Mucosa of stomach (tissue), 1 donor: ENCODE measurements around the gene GPC6.

Source experiments
- H3K27me3 ChIP-seq: one replicate; pipeline ENCODE4 v1.7.0; 2013; ENCODE audit warnings: mild to moderate bottlenecking, low read length; ENCODE audit not compliant: control insufficient read depth, insufficient read depth
- H3K36me3 ChIP-seq: one replicate; pipeline ENCODE4 v1.7.0; 2013; ENCODE audit warnings: low read length; ENCODE audit not compliant: control insufficient read depth, insufficient read depth
- H3K4me1 ChIP-seq: one replicate; pipeline ENCODE4 v1.7.0; 2013; ENCODE audit warnings: mild to moderate bottlenecking, low read length; ENCODE audit not compliant: control insufficient read depth, insufficient read depth
- H3K4me3 ChIP-seq: one replicate; pipeline ENCODE4 v1.7.0; 2013; ENCODE audit warnings: low read length
- H3K9ac ChIP-seq: one replicate; pipeline ENCODE4 v1.7.0; 2013; ENCODE audit warnings: mild to moderate bottlenecking, low read length, moderate library complexity
- H3K9me3 ChIP-seq: one replicate; pipeline ENCODE4 v1.7.0; 2013; ENCODE audit warnings: mild to moderate bottlenecking, low read length, moderate library complexity; ENCODE audit not compliant: control insufficient read depth
- donor health status: Pancreatic carcinoma.

GPC6 gene

DNA sequence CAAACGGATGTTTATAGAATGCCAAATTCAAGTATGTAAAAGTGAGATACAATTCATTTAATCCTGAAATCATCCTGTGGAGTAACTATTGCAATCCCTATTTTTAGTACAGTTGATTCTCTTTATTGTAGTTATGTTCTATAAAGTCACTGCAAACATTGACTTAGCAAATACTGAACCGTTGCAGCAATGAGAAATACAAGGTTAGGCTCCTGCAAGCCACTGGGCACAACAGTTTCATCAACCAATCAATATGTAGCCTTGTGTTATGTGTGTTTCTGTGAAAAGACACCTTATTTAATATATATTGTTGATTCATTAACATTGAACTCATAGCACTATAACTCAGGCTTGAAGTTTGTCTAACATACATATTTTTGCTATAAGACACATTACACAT is 1078.4 kb downstream of the GPC6 start:
- Histone ChIP-seq H3K4me1 (no peaks in the 10 kb centered on the region), H3K4me3 (no peak overlapping the region), H3K9me3 (no peaks in the 10 kb centered on the region), H3K36me3 (no peaks in the 10 kb centered on the region), H3K27me3 (no peaks in the 10 kb centered on the region), H3K9ac (no peak overlapping the region)

- no peak overlapping the region for H3K4me3 ChIP-seq
- H3K36me3 ChIP-seq, result no peaks in the 10 kb centered on the region
- H3K9ac ChIP-seq, result no peak overlapping the region
- no peaks in the 10 kb centered on the region for H3K27me3 ChIP-seq
- no peaks in the 10 kb centered on the region for H3K9me3 ChIP-seq
- no peaks in the 10 kb centered on the region for H3K4me1 ChIP-seq
Observed at GRCh38 chr13:94305463-94305862, 1078.9 kb downstream of the GPC6 start.

DNA sequence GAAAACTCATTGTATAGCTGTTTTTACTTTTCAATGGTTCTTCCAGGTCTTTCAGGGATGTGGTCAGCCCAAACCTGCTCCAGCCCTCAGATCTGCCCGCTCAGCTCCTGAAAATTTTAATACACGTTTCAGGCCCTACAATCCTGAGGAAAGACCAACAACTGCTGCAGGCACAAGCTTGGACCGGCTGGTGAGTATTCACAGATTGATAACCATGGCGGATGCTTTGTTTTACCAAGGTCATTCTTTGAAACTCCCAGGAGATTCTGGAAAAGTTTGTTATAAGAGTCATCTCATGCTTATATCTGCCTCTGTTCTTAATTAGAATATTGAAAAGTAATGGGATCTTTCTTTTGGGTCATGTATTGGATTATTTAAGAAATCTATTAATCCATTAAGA is 1079.3 kb downstream of the GPC6 start:
- Histone ChIP-seq H3K4me1 (no peaks in the 10 kb centered on the region), H3K27me3 (no peaks in the 10 kb centered on the region), H3K9me3 (no peaks in the 10 kb centered on the region)

DNA sequence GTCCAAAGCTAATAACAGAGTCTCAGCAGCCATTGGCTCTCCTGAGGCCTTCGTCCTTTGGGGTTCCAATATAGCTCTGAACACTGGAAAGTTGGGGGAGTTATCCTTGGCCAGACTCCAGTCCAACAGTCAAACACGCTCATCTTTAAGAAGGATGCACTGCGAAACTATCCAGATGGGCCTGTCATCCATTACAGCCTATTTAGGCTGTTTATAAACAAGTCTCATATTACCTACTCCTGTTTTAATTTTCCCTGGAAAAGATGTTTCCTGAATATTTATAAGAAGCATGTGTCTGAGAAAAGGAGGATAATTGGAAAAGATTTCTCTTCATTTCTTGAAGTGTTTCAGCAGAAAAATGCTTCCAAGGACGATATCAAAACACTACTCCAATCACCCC is 1082.2 kb downstream of the GPC6 start:
- no peak overlapping the region for H3K9ac ChIP-seq
- no peaks in the 10 kb centered on the region for H3K27me3 ChIP-seq
- no peak overlapping the region for H3K4me3 ChIP-seq
- H3K9me3 ChIP-seq, result no peaks in the 10 kb centered on the region
- H3K4me1 ChIP-seq, result no peaks in the 10 kb centered on the region
- H3K36me3 ChIP-seq, result no peaks in the 10 kb centered on the region

More for the DNA sequence above, 1079.3 kb downstream of the GPC6 start:
- Histone ChIP-seq H3K36me3 (no peaks in the 10 kb centered on the region), H3K4me3 (no peak overlapping the region), H3K9ac (no peak overlapping the region)

DNA sequence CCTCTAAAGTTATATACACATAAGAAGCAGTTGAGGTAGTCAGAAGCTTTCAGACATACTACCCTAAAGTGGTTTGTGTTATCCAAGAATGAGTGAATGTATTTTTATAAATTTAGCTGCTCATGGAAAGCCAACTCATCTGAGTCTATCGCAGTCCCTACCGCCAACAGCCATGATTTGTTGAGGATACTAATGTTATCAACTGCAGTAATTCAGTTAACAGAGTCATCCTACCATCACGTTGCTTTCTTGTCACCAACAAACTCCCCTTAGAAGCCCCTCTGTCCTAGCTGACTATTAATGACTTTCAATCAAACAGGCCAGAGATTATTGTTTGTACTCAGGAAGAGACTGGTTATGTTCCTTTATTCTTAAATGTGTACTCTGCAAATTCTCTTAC is 1083.0 kb downstream of the GPC6 start:
- Histone ChIP-seq H3K9ac (no peak overlapping the region), H3K4me1 (no peaks in the 10 kb centered on the region), H3K9me3 (no peaks in the 10 kb centered on the region), H3K36me3 (no peaks in the 10 kb centered on the region), H3K27me3 (no peaks in the 10 kb centered on the region), H3K4me3 (no peak overlapping the region)

DNA sequence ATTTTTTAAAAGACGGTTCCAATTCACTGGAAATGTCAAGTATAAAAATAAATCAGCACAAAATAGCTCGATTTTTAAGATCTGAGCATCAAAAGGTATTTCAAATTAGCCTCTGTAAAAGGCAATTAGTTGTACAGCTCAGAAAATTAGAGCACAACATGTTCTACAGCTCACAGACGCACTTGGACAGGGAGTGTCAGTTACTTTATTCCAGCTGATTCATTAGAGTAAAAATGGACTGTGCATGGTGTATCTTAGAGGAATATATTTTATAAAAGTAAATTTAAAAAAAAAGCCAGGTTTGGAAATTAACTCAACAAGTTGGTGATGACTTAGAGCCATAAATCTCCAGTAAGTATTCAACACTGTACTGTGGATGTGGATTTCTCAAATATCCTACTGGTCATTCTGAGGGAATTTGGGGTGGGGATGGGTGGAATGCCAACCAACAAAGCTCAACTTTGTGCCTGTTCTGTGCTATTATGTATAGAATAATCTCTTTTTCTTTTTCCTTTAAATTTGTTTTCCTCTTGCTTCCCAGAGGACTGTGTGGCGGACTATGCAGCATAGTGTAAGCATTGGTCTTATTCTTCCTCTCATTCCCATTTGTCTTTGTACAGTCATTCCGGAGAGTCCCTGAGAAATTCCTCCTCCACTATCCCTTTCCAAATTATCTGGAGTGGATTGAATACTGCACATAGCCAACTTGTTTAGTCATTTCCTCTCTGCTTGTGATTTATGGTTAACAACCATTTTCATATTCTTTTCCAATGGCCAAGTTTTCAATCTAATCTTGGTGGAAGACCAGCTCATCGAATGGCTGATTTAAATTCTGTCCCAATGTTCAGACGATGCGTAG is 1083.6 kb downstream of the GPC6 start:
- no peak overlapping the region for H3K4me3 ChIP-seq
- H3K9me3 ChIP-seq, result no peaks in the 10 kb centered on the region
- no peaks in the 10 kb centered on the region for H3K4me1 ChIP-seq
- no peaks in the 10 kb centered on the region for H3K27me3 ChIP-seq
- H3K36me3 ChIP-seq, result no peaks in the 10 kb centered on the region
- no peak overlapping the region for H3K9ac ChIP-seq

DNA sequence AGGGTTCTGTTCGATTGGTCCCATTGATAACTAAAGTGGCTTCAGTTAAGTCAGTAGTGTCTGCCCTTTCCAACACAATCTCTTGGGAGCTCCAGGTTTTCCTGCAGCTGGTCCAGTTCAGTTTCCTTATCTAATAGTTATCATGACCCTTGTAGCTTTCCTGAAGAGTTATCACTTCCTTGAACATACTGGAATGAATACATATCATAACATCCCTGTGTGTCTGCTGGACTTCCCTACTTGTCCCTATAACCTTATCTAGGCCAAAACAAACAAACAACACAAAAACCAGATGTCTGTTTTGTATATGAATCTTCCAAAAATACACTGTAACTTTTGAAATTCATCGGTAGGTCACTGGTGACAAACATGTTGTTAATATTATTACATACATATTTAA is 1085.3 kb downstream of the GPC6 start:
- no peaks in the 10 kb centered on the region for H3K9me3 ChIP-seq
- no peak overlapping the region for H3K4me3 ChIP-seq
- H3K4me1 ChIP-seq, result no peaks in the 10 kb centered on the region
- H3K27me3 ChIP-seq, result no peaks in the 10 kb centered on the region
- no peaks in the 10 kb centered on the region for H3K36me3 ChIP-seq
- H3K9ac ChIP-seq, result no peak overlapping the region

- Histone ChIP-seq H3K27me3 (no peaks in the 10 kb centered on the region), H3K4me3 (no peak overlapping the region), H3K36me3 (no peaks in the 10 kb centered on the region), H3K4me1 (no peaks in the 10 kb centered on the region), H3K9ac (no peak overlapping the region), H3K9me3 (no peaks in the 10 kb centered on the region)
Observed at GRCh38 chr13:94312511-94313216, 1086.1 kb downstream of the GPC6 start.

GRCh38 chr13:94313321-94313910 is 1086.8 kb downstream of the GPC6 start:
- no peaks in the 10 kb centered on the region for H3K9me3 ChIP-seq
- no peaks in the 10 kb centered on the region for H3K36me3 ChIP-seq
- no peaks in the 10 kb centered on the region for H3K4me1 ChIP-seq
- H3K27me3 ChIP-seq, result no peaks in the 10 kb centered on the region
- H3K9ac ChIP-seq, result no peak overlapping the region
- no peak overlapping the region for H3K4me3 ChIP-seq

GRCh38 chr13:94313926-94314325 is 1087.3 kb downstream of the GPC6 start:
- Histone ChIP-seq H3K9ac (no peak overlapping the region), H3K36me3 (no peaks in the 10 kb centered on the region), H3K4me1 (no peaks in the 10 kb centered on the region), H3K4me3 (no peak overlapping the region), H3K27me3 (no peaks in the 10 kb centered on the region), H3K9me3 (no peaks in the 10 kb centered on the region)

- H3K36me3 ChIP-seq, result no peaks in the 10 kb centered on the region
- H3K9me3 ChIP-seq, result no peaks in the 10 kb centered on the region
- H3K4me3 ChIP-seq, result no peak overlapping the region
- H3K4me1 ChIP-seq, result no peaks in the 10 kb centered on the region
- H3K9ac ChIP-seq, result no peak overlapping the region
- H3K27me3 ChIP-seq, result no peaks in the 10 kb centered on the region
Observed at GRCh38 chr13:94315188-94315587, 1088.6 kb downstream of the GPC6 start.

DNA sequence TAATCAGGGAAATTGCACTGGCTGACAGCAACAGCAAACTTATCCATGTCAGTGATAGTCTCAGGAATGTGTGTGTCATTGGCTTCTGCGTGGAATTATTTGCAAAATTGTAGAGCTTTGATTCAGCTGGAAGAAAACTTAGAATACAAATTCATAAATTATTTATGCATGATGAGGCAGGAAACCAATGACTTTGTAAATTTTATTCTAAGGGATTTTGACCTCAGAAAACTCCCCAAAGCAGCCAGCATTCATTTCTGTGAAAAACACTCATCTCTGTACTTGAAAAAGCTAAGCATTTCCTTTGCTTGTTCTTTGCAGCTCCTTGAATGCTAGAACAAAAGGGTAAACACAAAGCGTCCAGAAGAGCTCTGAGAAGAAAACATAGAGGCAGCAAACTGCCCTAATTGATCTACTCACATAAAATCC is 1090.5 kb downstream of the GPC6 start:
- Histone ChIP-seq H3K27me3 (no peaks in the 10 kb centered on the region), H3K36me3 (no peaks in the 10 kb centered on the region), H3K9ac (no peak overlapping the region), H3K9me3 (no peaks in the 10 kb centered on the region), H3K4me1 (no peaks in the 10 kb centered on the region), H3K4me3 (no peak overlapping the region)
